SK-N-SH (cell line): ENCODE data around the gene FKBP2.

Source experiments
- CTCF ChIP-seq: fragments of 200-600 bp; sonication (generic); IDR thresholded peaks from 2 replicates; pipeline ENCODE4 v1.6.1; 2017; ENCODE audit warnings: antibody characterized with exemption, mild to moderate bottlenecking, moderate library complexity
- EP300 ChIP-seq, 2 experiments: IDR thresholded peaks; 2 replicates each; pipeline versions ENCODE4 v1.4.0 to v1.6.1; 2012; ENCODE audit warnings: borderline replicate concordance in 1 of 2, low read depth in 1 of 2, low read length in 1 of 2
- EZH2phosphoT487 ChIP-seq: fragments of 200-600 bp; sonication (generic); IDR thresholded peaks from 2 replicates; pipeline ENCODE4 v1.6.1; 2017; ENCODE audit warnings: low read depth, mixed run types, mild to moderate bottlenecking, antibody characterized with exemption, moderate library complexity, borderline replicate concordance
- MXI1 ChIP-seq: IDR thresholded peaks from 2 replicates; pipeline ENCODE4 v1.6.1; 2012; ENCODE audit warnings: mild to moderate bottlenecking, low read depth, low read length, improper control_type of control experiment
- NFIC ChIP-seq: IDR thresholded peaks from 2 replicates; pipeline ENCODE4 v1.4.0; 2012; ENCODE audit warnings: borderline replicate concordance
- NRF1 ChIP-seq: IDR thresholded peaks from 2 replicates; pipeline ENCODE4 v1.6.1; 2012; ENCODE audit warnings: low read depth, mild to moderate bottlenecking, low read length
- POLR2AphosphoS5 ChIP-seq: IDR thresholded peaks from 2 replicates; pipeline ENCODE4 v1.6.1; 2012; ENCODE audit warnings: low read depth, low read length
- RAD21 ChIP-seq: IDR thresholded peaks from 2 replicates; pipeline ENCODE4 v1.6.1; 2012; ENCODE audit warnings: mild to moderate bottlenecking, low read length
- RCOR1 ChIP-seq: fragments of 150-350 bp; IDR thresholded peaks from 2 replicates; pipeline ENCODE4 v1.6.1; 2017; ENCODE audit warnings: antibody characterized with exemption, low read length
- REST ChIP-seq: IDR thresholded peaks from 2 replicates; pipeline ENCODE4 v1.6.1; 2012; ENCODE audit warnings: mild to moderate bottlenecking, low read depth, low read length, moderate library complexity
- TAF1 ChIP-seq: IDR thresholded peaks from 2 replicates; pipeline ENCODE4 v1.6.1; 2012; ENCODE audit warnings: low read depth, mild to moderate bottlenecking, low read length, moderate library complexity, borderline replicate concordance
- TEAD4 ChIP-seq: IDR thresholded peaks from 2 replicates; pipeline ENCODE4 v1.4.0; 2012; ENCODE audit warnings: mild to moderate bottlenecking, borderline replicate concordance; ENCODE audit not compliant: insufficient read depth
- YY1 ChIP-seq: IDR thresholded peaks from 2 replicates; pipeline ENCODE4 v1.4.0; 2012; ENCODE audit warnings: low read depth, mild to moderate bottlenecking

GRCh38 chr11:64263947-64264317 lies 23.0 kb downstream of the FKBP2 start:
- no peak for TF ChIP-seq CTCF
- no peak for TF ChIP-seq NFIC
- TF ChIP-seq YY1, result no peak
- no peak for TF ChIP-seq POLR2AphosphoS5
- no peak for TF ChIP-seq RCOR1
- no peak for TF ChIP-seq TEAD4
- TF ChIP-seq MXI1, result no peak
- no peak for TF ChIP-seq RAD21
- no peak for TF ChIP-seq NRF1
- TF ChIP-seq REST, result no peak
- TF ChIP-seq EP300 (IDR thresholded peaks at IDR 0.05; ENCODE audit: borderline replicate concordance in 1 of 2, low read depth in 1 of 2, low read length in 1 of 2), result no peak
- no peak for TF ChIP-seq EZH2phosphoT487
- no peak for TF ChIP-seq TAF1
